ENCODE data around the gene OSBPL5. TPM values are rescaled to one million over a fixed set of nuclear protein-coding genes. Genes with fewer than 3 reads are reported as not detected.
A peak's percentile ranks its signal among the peaks of the same experiment; 100 is the strongest.

OSBPL5 gene
- total and polyA plus RNA-seq, 4 experiments from 2014 or later: 0.75 to 5.2 (median 2.9) TPM

DNA sequence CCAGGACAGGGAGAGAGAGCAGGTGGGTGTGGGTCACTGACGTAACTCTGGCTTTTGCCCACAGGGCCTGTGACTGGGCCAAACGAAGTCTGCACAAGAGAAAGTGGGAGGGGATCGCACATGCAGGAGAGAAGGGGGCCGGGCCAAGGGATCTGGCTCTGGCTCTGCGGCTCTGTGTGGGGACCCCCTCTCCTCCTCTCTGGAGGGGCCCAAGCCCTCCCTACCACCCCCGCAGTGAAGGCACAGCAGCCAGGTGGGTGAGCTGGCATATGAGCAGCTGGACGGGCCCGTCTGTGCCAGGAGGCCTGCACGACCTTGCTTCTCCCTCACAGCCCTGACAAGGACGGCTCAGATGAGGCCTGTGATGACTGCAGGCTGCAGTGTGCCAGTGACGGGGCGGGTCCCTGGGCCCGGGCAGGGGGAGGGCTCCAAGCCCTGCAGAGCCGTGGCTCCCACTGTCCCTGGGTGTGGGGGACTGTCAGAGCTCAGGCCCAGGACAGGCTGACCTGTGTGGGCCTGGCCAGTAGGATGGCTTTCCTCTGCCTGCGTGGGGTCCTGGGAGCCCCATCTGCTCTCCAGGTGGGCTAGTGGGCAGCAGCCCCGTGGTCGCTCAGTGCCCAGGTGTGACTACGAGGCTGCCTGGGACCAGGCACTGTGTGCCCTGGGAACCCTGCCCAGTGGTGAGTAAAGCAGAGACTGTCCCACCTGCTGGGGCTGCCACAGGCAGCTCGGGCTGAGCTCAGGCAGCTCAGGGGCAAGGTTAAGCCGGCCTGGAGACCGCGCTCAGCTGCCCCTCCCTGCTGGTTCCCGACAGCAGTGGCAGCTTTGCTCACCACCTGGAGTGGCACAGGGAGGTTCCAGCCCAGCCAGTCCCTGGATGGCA lies 31.3 kb upstream of the OSBPL5 start:
- Histone ChIP-seq H3K36me3 (ENCODE audit: insufficient read depth, low read length) (no peaks in the 10 kb centered on the region), H3K4me1 (ENCODE audit: insufficient read depth, low read length) (no peaks in the 10 kb centered on the region), H3K27ac (ENCODE audit: low read depth, low read length) (no peak overlapping the region), H3K4me3 (ENCODE audit: low read length in 2 of 2) (no peak overlapping the region), H3K27me3 (ENCODE audit: insufficient read depth, low read length) (no peaks in the 10 kb centered on the region), H3K9me3 (ENCODE audit: control insufficient read depth in 1 of 2, low read length in 2 of 2) (no peaks in the 10 kb centered on the region)
- no peak overlapping the region for H3K27ac Mint-ChIP-seq
- intact Hi-C loops (cut with micrococcal nuclease): no loop called here
- ChIA-PET POLR2A (ENCODE audit: partially characterized antibody) (no interaction called here), CTCF (ENCODE audit: partially characterized antibody) (no interaction called here)
- peaks cover 0 to 7% of the 10 kb centered on the region in 2 donors for H3K27me3 Mint-ChIP-seq
- no peaks in the 10 kb centered on the region for H3K36me3 Mint-ChIP-seq
- no peak for DNase-seq
- no peaks in the 10 kb centered on the region for H3K9me3 Mint-ChIP-seq
- H3K4me3 Mint-ChIP-seq: no peak overlapping the region
- no peaks in the 10 kb centered on the region for H3K4me1 Mint-ChIP-seq

GRCh38 chr11:3195251-3196160 lies 30.4 kb upstream of the OSBPL5 start:
- ChIA-PET POLR2A (ENCODE audit: partially characterized antibody) (no interaction called here), CTCF (ENCODE audit: partially characterized antibody) (no interaction called here)
- Mint-ChIP-seq H3K9me3 (no peaks in the 10 kb centered on the region), H3K4me3 (no peak overlapping the region), H3K27ac (no peak overlapping the region), H3K27me3 (peaks cover 0 to 2% of the 10 kb centered on the region in 2 donors), H3K4me1 (no peaks in the 10 kb centered on the region), H3K36me3 (no peaks in the 10 kb centered on the region)
- Histone ChIP-seq H3K27ac (ENCODE audit: low read depth, low read length) (no peak overlapping the region), H3K9me3 (ENCODE audit: control insufficient read depth in 1 of 2, low read length in 2 of 2) (no peaks in the 10 kb centered on the region), H3K27me3 (ENCODE audit: insufficient read depth, low read length) (no peaks in the 10 kb centered on the region), H3K36me3 (ENCODE audit: insufficient read depth, low read length) (no peaks in the 10 kb centered on the region), H3K4me3 (ENCODE audit: low read length in 2 of 2) (no peak overlapping the region), H3K4me1 (ENCODE audit: insufficient read depth, low read length) (no peaks in the 10 kb centered on the region)
- intact Hi-C loops (cut with micrococcal nuclease): no loop called here
- no peak for DNase-seq

GRCh38 chr11:3194016-3194816 lies 29.1 kb upstream of the OSBPL5 start:
- Histone ChIP-seq H3K27me3 (ENCODE audit: insufficient read depth, low read length) (no peaks in the 10 kb centered on the region), H3K36me3 (ENCODE audit: insufficient read depth, low read length) (no peaks in the 10 kb centered on the region), H3K4me1 (ENCODE audit: insufficient read depth, low read length) (no peaks in the 10 kb centered on the region), H3K27ac (ENCODE audit: low read depth, low read length) (no peak overlapping the region), H3K9me3 (ENCODE audit: control insufficient read depth in 1 of 2, low read length in 2 of 2) (no peaks in the 10 kb centered on the region), H3K4me3 (ENCODE audit: low read length in 2 of 2) (no peak overlapping the region)
- CTCF ChIA-PET (ENCODE audit: partially characterized antibody): no interaction called here
- DNase-seq: no peak
- intact Hi-C loops (cut with micrococcal nuclease): no loop called here
- Mint-ChIP-seq H3K4me3 (no peak overlapping the region), H3K9me3 (peaks cover 0 to 3% (median 0%) of the 10 kb centered on the region in 8 donors), H3K27ac (no peak overlapping the region), H3K27me3 (peaks cover 0 to 2% of the 10 kb centered on the region in 2 donors), H3K36me3 (no peaks in the 10 kb centered on the region), H3K4me1 (no peaks in the 10 kb centered on the region)
- POLR2A ChIA-PET (ENCODE audit: partially characterized antibody): no interaction called here

DNA sequence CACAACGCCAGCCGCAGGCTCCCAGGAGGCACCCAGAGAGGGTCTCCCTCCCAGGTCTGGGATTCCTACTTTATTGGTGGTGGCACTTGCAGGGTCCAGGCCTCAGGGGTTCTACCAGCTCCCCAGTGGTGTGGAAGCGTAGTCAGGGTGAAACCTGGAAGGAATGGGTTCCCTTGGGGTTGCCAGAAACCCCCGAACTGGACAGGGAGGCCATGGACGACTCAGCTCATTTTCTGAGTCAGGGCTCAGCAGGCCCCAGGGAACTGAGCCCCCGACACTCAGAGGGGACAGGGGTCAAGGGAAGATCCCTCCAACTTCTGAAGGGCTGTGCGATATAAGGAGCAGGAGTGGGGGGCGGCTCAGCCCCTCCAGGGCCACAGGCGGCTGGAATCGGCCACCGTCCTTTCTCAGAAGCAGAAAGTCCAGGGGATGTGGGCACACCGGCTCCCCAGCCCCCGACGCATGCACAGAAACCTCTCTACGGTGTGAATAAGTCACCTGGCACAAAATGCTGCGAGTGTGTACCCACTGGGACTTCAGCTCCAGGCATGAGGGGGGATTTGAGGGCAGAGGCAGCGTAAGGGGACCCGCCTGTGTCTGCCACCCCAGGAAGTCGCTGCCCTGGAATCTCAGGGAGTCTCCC lies 28.4 kb upstream of the OSBPL5 start:
- H3K4me1 ChIP-seq (ENCODE audit: insufficient read depth, low read length): no peaks in the 10 kb centered on the region
- intact Hi-C loops (cut with micrococcal nuclease): no loop called here
- CTCF ChIA-PET (ENCODE audit: partially characterized antibody): no interaction called here

GRCh38 chr11:3192511-3193372 lies 27.6 kb upstream of the OSBPL5 start:
- Histone ChIP-seq H3K27ac (ENCODE audit: low read depth, low read length) (no peak overlapping the region), H3K4me3 (ENCODE audit: low read length in 2 of 2) (no peak overlapping the region), H3K9me3 (ENCODE audit: control insufficient read depth in 1 of 2, low read length in 2 of 2) (no peaks in the 10 kb centered on the region), H3K4me1 (ENCODE audit: insufficient read depth, low read length) (no peaks in the 10 kb centered on the region), H3K27me3 (ENCODE audit: insufficient read depth, low read length) (no peaks in the 10 kb centered on the region), H3K36me3 (ENCODE audit: insufficient read depth, low read length) (no peaks in the 10 kb centered on the region)
- Mint-ChIP-seq H3K27me3 (peaks cover 2 to 4% of the 10 kb centered on the region in 2 donors), H3K4me3 (no peak overlapping the region), H3K36me3 (no peaks in the 10 kb centered on the region), H3K9me3 (peaks cover 0 to 3% (median 0%) of the 10 kb centered on the region in 8 donors), H3K4me1 (no peaks in the 10 kb centered on the region), H3K27ac (no peak overlapping the region)
- ChIA-PET CTCF (ENCODE audit: partially characterized antibody) (no interaction called here), POLR2A (ENCODE audit: partially characterized antibody) (no interaction called here)
- intact Hi-C loops (cut with micrococcal nuclease): no loop called here
- no peak for DNase-seq

More for the DNA sequence above, 28.4 kb upstream of the OSBPL5 start:
- Mint-ChIP-seq H3K27me3 (peaks cover 0 to 2% of the 10 kb centered on the region in 2 donors), H3K4me3 (no peak overlapping the region), H3K27ac (no peak overlapping the region), H3K9me3 (peaks cover 0 to 3% (median 0%) of the 10 kb centered on the region in 8 donors), H3K36me3 (no peaks in the 10 kb centered on the region), H3K4me1 (no peaks in the 10 kb centered on the region)
- H3K4me3 ChIP-seq (ENCODE audit: low read length in 2 of 2): no peak overlapping the region
- H3K36me3 ChIP-seq (ENCODE audit: insufficient read depth, low read length): no peaks in the 10 kb centered on the region
- H3K9me3 ChIP-seq (ENCODE audit: control insufficient read depth in 1 of 2, low read length in 2 of 2): no peaks in the 10 kb centered on the region
- no peaks in the 10 kb centered on the region for H3K27me3 ChIP-seq (ENCODE audit: insufficient read depth, low read length)
- no peak overlapping the region for H3K27ac ChIP-seq (ENCODE audit: low read depth, low read length)
- POLR2A ChIA-PET (ENCODE audit: partially characterized antibody): no interaction called here
- DNase-seq: no peak

GRCh38 chr11:3191586-3192324 lies 26.6 kb upstream of the OSBPL5 start:
- no peak for DNase-seq
- intact Hi-C loops (cut with micrococcal nuclease): no loop called here
- Mint-ChIP-seq H3K4me1 (no peaks in the 10 kb centered on the region), H3K36me3 (no peaks in the 10 kb centered on the region), H3K9me3 (peaks cover 0 to 3% (median 0%) of the 10 kb centered on the region in 8 donors), H3K27me3 (peaks cover 6 to 7% of the 10 kb centered on the region in 2 donors), H3K4me3 (no peak overlapping the region), H3K27ac (peak overlapping the region in 1 of 7 donors; percentile 8)
- CTCF ChIA-PET (ENCODE audit: partially characterized antibody): no interaction called here
- no peaks in the 10 kb centered on the region for H3K27me3 ChIP-seq (ENCODE audit: insufficient read depth, low read length)
- H3K36me3 ChIP-seq (ENCODE audit: insufficient read depth, low read length): no peaks in the 10 kb centered on the region
- H3K27ac ChIP-seq (ENCODE audit: low read depth, low read length): no peak overlapping the region
- POLR2A ChIA-PET (ENCODE audit: partially characterized antibody): no interaction called here
- no peaks in the 10 kb centered on the region for H3K4me1 ChIP-seq (ENCODE audit: insufficient read depth, low read length)
- H3K4me3 ChIP-seq (ENCODE audit: low read length in 2 of 2): no peak overlapping the region
- no peaks in the 10 kb centered on the region for H3K9me3 ChIP-seq (ENCODE audit: control insufficient read depth in 1 of 2, low read length in 2 of 2)
